ENCODE results near the gene ROGDI.
A peak's percentile ranks its signal among the peaks of the same experiment; 100 is the strongest.

Gene ROGDI

DNA sequence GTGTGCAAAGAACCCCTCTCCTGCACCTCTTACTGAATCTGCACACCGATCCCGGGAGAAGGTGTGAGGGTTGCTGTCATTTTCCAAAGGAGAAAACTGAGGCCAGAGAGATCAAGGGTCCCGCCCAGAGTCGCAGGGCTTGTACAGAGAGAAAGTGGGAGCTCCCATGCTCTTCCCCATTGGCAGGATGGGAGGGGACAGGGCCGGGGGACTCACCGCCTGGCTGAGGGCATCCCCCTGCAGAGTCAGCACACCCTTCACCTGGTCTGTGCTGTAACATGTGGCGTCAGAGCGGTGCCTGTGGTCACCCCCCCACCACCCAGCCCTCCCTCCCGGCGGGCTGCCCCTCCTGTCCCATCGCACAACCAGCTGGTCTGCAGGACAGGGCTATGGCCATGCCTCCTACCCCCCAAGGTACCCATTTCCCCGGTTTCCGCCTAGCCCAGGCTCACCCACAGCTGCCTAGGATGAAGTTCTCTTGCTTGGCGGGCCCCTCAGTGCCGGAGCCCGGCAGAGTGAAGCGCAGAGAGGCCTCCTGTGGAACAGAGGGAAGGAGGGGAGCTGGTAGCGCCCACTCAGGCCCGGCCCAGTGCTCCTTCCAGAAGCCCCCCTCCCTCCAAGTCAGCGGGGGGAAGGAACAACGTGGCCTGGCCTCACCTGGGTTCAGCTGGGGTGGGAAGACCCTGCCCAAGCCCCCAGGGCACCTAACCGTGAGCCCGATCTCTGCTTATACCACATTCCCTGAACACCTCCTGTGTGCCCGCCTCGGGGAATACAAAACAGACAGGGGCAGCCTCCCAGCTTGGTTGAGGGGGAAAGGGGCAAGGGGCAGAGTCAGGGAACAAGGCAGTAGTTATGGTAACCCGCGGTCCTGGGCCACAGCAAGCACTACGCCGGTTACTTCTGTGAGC is 1.1 kb downstream of the ROGDI start:
- Histone ChIP-seq H3K27ac (ENCODE audit: insufficient read depth, low read depth, low read length, poor library complexity, severe bottlenecking) (no peak overlapping the region), H3K4me1 (ENCODE audit: control insufficient read depth, insufficient read depth, low read length) (peaks cover 13% of the 10 kb centered on the region)
- WGBS, 2 experiments: 49 to 52% methylated on average over 29 of the region's 29 CpGs

DNA sequence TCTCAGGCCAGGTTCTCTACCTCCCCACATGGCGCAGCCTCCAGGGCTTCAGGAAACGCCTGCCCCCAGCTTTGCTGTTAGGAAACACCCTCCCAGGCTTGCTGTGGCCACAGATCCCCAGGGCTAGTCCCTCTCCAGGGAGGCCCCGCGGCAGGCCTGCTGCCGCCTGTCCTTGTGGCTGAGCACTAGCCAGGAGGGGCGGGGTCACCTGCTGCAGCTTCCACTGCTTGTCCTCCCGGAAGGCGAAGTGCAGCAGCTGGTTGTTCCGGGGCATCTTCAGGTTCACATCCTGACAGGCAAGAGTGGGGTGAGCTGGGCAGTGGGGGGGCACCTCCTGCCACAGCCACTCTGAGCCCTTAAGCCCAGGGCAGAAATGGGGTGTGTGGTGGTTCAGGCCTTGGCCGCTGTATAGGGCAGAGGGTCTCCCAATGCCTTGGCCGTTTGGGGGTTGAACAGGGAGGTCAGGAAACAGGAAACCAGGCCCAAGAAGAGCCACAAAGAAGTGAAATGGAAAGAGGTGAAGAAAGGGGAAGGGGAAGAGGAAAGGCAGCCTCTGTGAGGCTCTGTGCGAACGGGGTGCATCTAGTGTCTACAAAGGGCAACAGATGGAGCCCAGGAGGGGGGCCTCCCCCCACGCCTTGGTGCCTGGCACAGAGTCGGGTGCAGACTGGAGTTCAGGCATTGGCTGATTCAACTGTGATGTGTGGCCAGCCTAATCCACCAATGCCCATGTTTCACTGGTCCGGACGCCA is 2.0 kb downstream of the ROGDI start:
- 93 to 94% methylated on average over 17 of the region's 17 CpGs for WGBS, 2 experiments
- no peak overlapping the region for H3K27ac ChIP-seq (ENCODE audit: insufficient read depth, low read depth, low read length, poor library complexity, severe bottlenecking)
- H3K4me1 ChIP-seq (ENCODE audit: control insufficient read depth, insufficient read depth, low read length): peaks cover 13% of the 10 kb centered on the region
- no peaks in the 10 kb centered on the region for H3K27me3 ChIP-seq (ENCODE audit: control insufficient read depth, insufficient read depth, low read length, poor library complexity, severe bottlenecking)
- H3K9me3 ChIP-seq (ENCODE audit: control insufficient read depth, low read length): no peaks in the 10 kb centered on the region
- H3K36me3 ChIP-seq (ENCODE audit: control insufficient read depth, insufficient read depth, low read length): peaks cover 9% of the 10 kb centered on the region
- H3K4me3 ChIP-seq (ENCODE audit: insufficient read depth, low read depth, low read length): no peak overlapping the region

More for the DNA sequence above, 1.1 kb downstream of the ROGDI start:
- Histone ChIP-seq H3K27me3 (ENCODE audit: control insufficient read depth, insufficient read depth, low read length, poor library complexity, severe bottlenecking) (no peaks in the 10 kb centered on the region), H3K9me3 (ENCODE audit: control insufficient read depth, low read length) (no peaks in the 10 kb centered on the region), H3K4me3 (ENCODE audit: insufficient read depth, low read depth, low read length) (peak overlapping the region; percentile 79), H3K36me3 (ENCODE audit: control insufficient read depth, insufficient read depth, low read length) (peaks cover 11% of the 10 kb centered on the region)

DNA sequence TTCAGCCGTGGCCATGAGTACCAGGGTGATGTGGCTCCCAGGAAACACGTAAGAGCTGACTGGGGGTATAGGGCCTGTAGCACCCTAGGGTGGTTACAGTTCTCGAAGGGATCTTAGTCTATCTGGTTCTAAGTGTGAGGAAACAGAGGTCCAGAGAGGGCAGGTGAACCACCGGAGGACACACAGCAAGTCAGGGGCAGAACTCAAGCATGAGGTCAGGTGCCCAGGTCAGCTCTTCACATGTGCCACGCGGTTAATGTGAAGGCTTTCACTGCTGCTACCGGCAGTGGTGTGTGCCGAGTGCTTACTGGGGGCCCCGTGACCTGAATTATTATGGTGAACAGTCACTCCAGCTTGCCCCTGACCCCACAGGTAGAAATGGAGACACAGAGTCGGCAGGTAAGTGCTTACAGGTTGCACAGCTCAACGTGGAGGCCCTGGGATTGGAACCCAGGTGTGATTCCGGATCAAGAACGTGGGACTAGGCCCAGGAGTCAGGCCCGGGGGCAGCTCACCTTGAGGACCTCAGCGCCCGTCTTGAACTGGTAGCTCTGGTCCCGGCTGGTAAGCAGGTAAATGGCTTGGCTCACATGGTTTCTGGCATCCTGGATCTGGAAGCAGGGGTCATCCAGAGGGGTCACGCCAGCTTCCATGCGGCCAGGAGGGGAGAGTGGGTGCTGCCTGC is 3.1 kb downstream of the ROGDI start:
- Histone ChIP-seq H3K27me3 (ENCODE audit: control insufficient read depth, insufficient read depth, low read length, poor library complexity, severe bottlenecking) (no peaks in the 10 kb centered on the region), H3K27ac (ENCODE audit: insufficient read depth, low read depth, low read length, poor library complexity, severe bottlenecking) (no peak overlapping the region), H3K36me3 (ENCODE audit: control insufficient read depth, insufficient read depth, low read length) (peaks cover 7% of the 10 kb centered on the region), H3K9me3 (ENCODE audit: control insufficient read depth, low read length) (no peaks in the 10 kb centered on the region), H3K4me1 (ENCODE audit: control insufficient read depth, insufficient read depth, low read length) (peaks cover 12% of the 10 kb centered on the region), H3K4me3 (ENCODE audit: insufficient read depth, low read depth, low read length) (no peak overlapping the region)
- WGBS, 2 experiments: 95 to 96% methylated on average over 19 of the region's 19 CpGs

DNA sequence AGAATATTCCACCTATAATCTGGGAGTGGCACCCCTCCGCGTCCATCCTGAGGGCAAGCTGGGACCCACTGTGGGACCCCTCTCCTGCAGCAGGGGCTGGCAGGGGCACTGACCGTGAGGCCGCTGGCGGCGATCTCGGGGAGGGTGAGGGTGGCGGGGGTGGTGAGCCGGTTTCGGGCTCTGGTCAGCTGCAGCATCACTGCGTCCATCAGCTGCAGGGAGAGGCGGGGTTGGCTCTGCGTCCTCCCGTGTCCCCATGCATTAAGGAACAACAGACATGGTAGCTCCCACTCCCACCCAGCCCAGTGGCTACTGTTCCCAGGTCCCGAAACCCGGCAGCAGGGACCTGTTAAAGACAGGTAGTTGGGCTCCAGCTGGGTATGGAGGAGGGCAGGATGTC is 4.0 kb downstream of the ROGDI start:
- Histone ChIP-seq H3K4me1 (ENCODE audit: control insufficient read depth, insufficient read depth, low read length) (peaks cover 3% of the 10 kb centered on the region), H3K27ac (ENCODE audit: insufficient read depth, low read depth, low read length, poor library complexity, severe bottlenecking) (no peak overlapping the region), H3K36me3 (ENCODE audit: control insufficient read depth, insufficient read depth, low read length) (peaks cover 5% of the 10 kb centered on the region), H3K27me3 (ENCODE audit: control insufficient read depth, insufficient read depth, low read length, poor library complexity, severe bottlenecking) (no peaks in the 10 kb centered on the region), H3K4me3 (ENCODE audit: insufficient read depth, low read depth, low read length) (no peak overlapping the region), H3K9me3 (ENCODE audit: control insufficient read depth, low read length) (no peaks in the 10 kb centered on the region)
- 90 to 93% methylated on average over 16 of the region's 16 CpGs for WGBS, 2 experiments

DNA sequence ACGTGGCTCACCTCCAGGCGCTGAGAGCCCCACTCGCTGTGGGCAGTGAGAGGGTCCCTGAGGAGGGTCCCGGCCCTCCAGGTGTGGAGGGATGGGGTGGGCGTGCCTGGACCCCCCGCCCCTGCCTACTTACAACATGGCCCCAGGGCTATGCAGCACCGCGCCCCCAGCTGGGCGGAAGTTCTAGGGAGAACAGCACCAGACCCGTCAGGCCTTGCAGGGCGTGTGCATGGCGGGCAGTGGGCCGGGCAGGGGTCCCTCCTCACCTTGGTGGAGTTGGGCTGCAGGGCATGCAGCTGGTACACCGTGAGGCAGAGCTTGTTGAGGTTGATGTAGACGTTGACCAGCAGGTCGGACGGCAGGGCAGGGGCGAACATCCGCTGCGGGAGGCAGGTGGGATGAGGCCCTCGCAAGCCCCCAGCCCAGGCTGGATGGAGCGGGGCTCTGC is 4.6 kb downstream of the ROGDI start:
- H3K4me1 ChIP-seq (ENCODE audit: control insufficient read depth, insufficient read depth, low read length): no peaks in the 10 kb centered on the region
- no peaks in the 10 kb centered on the region for H3K9me3 ChIP-seq (ENCODE audit: control insufficient read depth, low read length)
- 95 to 96% methylated on average over 22 of the region's 22 CpGs for WGBS, 2 experiments
- H3K36me3 ChIP-seq (ENCODE audit: control insufficient read depth, insufficient read depth, low read length): peaks cover 5% of the 10 kb centered on the region
- H3K27ac ChIP-seq (ENCODE audit: insufficient read depth, low read depth, low read length, poor library complexity, severe bottlenecking): no peak overlapping the region
- H3K4me3 ChIP-seq (ENCODE audit: insufficient read depth, low read depth, low read length): no peak overlapping the region
- H3K27me3 ChIP-seq (ENCODE audit: control insufficient read depth, insufficient read depth, low read length, poor library complexity, severe bottlenecking): no peaks in the 10 kb centered on the region

DNA sequence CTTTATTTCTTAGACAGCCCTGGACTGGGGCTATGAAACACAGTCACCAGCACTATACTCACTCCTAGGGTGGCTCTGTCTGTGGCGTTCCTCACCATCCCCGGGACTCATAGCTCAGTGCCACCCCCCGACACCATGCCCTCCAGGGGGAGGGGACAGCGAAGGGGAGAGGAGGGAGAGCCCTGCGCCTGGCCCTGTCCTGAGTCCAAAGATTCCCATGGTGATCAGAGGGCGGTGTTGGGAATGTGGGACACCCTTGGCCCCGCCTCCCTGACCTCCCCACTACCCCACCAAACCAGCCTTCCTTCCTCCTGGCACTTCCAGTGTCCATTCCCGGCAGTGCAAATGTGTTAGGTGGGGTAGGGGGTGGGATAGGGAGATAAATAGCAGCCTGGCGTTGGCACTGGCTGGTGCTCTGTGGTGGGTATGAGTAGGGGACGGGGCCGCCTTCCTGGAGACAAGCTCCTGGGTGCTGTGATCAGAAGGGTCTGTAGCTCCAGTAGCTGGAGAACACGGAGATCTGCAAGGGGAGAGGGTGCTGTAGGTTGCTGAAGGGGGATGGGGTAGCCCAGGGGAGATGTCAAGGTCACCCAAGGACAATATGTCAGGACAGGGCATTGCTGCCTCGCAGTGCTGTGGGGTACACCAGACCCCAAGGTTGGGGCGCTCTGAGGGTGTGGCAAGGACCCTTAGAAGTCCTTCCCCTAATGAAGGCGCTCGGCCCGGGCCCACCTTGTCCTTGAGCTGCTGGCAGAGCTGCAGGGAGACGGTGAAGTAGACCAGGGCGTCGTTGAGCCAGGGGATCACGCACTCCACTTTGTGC is 5.2 kb downstream of the ROGDI start:
- no peak overlapping the region for H3K4me3 ChIP-seq (ENCODE audit: insufficient read depth, low read depth, low read length)
- no peaks in the 10 kb centered on the region for H3K4me1 ChIP-seq (ENCODE audit: control insufficient read depth, insufficient read depth, low read length)
- H3K36me3 ChIP-seq (ENCODE audit: control insufficient read depth, insufficient read depth, low read length): peaks cover 5% of the 10 kb centered on the region
- no peaks in the 10 kb centered on the region for H3K27me3 ChIP-seq (ENCODE audit: control insufficient read depth, insufficient read depth, low read length, poor library complexity, severe bottlenecking)
- H3K9me3 ChIP-seq (ENCODE audit: control insufficient read depth, low read length): no peaks in the 10 kb centered on the region
- 91 to 94% methylated on average over 19 to 21 of the region's 21 CpGs for WGBS, 2 experiments
- no peak overlapping the region for H3K27ac ChIP-seq (ENCODE audit: insufficient read depth, low read depth, low read length, poor library complexity, severe bottlenecking)

DNA sequence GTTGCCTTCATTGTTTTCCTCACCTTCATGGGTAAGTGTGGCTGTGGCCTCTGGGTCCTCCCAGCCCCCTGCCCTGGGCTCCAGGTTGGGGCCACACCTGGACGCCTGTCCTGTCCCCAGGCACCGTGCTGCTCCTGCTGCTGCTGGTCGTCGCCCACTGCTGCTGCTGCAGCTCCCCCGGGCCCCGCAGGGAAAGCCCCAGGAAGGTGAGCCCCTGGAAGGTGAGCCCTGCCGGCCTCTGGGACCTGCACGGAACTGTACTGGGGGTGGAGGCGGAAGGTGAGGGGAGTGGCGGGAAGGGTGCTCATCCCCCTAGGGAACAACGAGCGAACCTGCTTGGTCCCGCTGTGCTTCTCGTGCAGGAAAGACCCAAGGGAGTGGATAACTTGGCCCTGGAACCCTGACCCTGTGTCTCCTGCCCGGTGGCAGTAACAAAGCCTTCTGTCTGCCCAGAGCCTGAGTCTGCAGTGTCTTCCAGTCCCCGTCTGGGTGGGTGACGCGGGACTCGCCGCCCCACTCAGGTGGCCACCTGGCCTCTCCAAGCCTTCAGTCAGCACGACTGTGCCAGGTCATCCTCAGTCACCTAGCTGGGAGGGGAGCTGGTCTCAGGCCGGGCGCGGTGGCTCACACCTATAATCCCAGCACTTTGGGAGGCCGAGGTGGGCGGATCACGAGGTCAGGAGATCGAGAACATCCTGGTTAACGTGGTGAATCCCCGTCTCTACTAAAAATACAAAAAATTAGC is 6.4 kb downstream of the ROGDI start:
- 90 to 92% methylated on average over 30 of the region's 30 CpGs for WGBS, 2 experiments
- no peaks in the 10 kb centered on the region for H3K27me3 ChIP-seq (ENCODE audit: control insufficient read depth, insufficient read depth, low read length, poor library complexity, severe bottlenecking)
- H3K9me3 ChIP-seq (ENCODE audit: control insufficient read depth, low read length): no peaks in the 10 kb centered on the region
- no peaks in the 10 kb centered on the region for H3K4me1 ChIP-seq (ENCODE audit: control insufficient read depth, insufficient read depth, low read length)
- peaks cover 5% of the 10 kb centered on the region for H3K36me3 ChIP-seq (ENCODE audit: control insufficient read depth, insufficient read depth, low read length)
- no peak overlapping the region for H3K4me3 ChIP-seq (ENCODE audit: insufficient read depth, low read depth, low read length)
- no peak overlapping the region for H3K27ac ChIP-seq (ENCODE audit: insufficient read depth, low read depth, low read length, poor library complexity, severe bottlenecking)

DNA sequence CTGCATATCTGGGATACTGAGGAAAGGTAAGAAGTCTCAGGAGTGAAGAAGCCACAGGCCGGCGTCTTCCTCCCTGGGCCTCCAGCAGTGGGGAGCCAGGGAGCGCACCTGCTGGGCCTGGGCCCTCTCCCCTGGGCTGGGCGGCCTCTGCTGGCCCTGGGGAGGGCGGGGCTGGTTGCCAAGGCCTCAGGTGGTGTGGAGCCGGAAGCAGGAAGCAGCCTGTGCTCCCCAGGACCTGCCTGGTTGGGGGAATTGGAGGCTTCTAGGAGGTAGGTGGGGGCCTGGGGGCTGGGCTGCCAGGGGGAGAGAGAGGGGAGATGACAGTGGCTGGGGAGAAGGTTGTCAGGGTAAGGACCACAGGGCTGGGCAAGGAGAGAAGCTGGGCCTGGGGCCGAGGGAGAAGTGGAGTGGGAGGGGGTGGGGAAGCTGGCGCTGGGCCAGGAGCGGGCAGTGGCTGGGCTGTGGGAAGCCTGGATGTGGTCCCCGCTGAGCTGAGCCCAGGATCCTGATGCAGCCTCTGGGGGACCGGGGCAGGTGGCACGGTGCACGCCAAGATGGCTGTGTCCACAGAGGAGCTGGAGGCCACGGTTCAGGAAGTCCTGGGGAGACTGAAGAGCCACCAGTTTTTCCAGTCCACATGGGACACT is 7.1 kb downstream of the ROGDI start, which contains the start of gene SMIM22:
Gene SMIM22, plus strand, starts transcription at position 189 of the 647 bp plus-strand sequence. Its CDS starts 366 bp downstream, at position 555.
- 90 to 92% methylated on average over 14 of the region's 14 CpGs for WGBS, 2 experiments
- H3K9me3 ChIP-seq (ENCODE audit: control insufficient read depth, low read length): no peaks in the 10 kb centered on the region
- peaks cover 5% of the 10 kb centered on the region for H3K36me3 ChIP-seq (ENCODE audit: control insufficient read depth, insufficient read depth, low read length)
- H3K27me3 ChIP-seq (ENCODE audit: control insufficient read depth, insufficient read depth, low read length, poor library complexity, severe bottlenecking): no peaks in the 10 kb centered on the region
- H3K4me1 ChIP-seq (ENCODE audit: control insufficient read depth, insufficient read depth, low read length): no peaks in the 10 kb centered on the region
- no peak within 1 kb of the TSS for H3K4me3 ChIP-seq (ENCODE audit: insufficient read depth, low read depth, low read length)
- no peak within 1 kb of the TSS for H3K27ac ChIP-seq (ENCODE audit: insufficient read depth, low read depth, low read length, poor library complexity, severe bottlenecking)

All from ectodermal cell (in vitro differentiated cells).